GM20000 (cell line): ENCODE results near the gene SDCCAG8.

Experiments
- DNase-seq: peaks from one replicate; pipeline ENCODE4 v3.0.0; 2012; ENCODE audit warnings: low spot score
- CTCF ChIP-seq: IDR thresholded peaks from 2 replicates; pipeline ENCODE4 v1.5.1; 2012; ENCODE audit warnings: mild to moderate bottlenecking, control low read depth; ENCODE audit errors: extremely low read depth, missing control alignments

Gene SDCCAG8

GRCh38 chr1:243229526-243229925 lies 26.3 kb upstream of the SDCCAG8 start:
- DNase-seq = no peak
- no peak for TF ChIP-seq CTCF

- DNase-seq = no peak
- no peak for TF ChIP-seq CTCF
Measured at GRCh38 chr1:243230914-243231313, 24.9 kb upstream of the SDCCAG8 start.

GRCh38 chr1:243233908-243234307 lies 21.9 kb upstream of the SDCCAG8 start:
- no peak for DNase-seq
- TF ChIP-seq CTCF = no peak

- DNase-seq = no peak
- no peak for TF ChIP-seq CTCF
Measured at GRCh38 chr1:243234978-243235647, 20.7 kb upstream of the SDCCAG8 start.

- TF ChIP-seq CTCF = no peak
- no peak for DNase-seq
Measured at GRCh38 chr1:243236604-243237252, 19.1 kb upstream of the SDCCAG8 start.

GRCh38 chr1:243244432-243244841 lies 11.4 kb upstream of the SDCCAG8 start:
- DNase-seq = no peak
- TF ChIP-seq CTCF = no peak

- no peak for DNase-seq
- TF ChIP-seq CTCF = no peak
Measured at GRCh38 chr1:243246916-243247315, 8.9 kb upstream of the SDCCAG8 start.
